ENCODE results near the gene OLAH. TPM values are rescaled to one million over a fixed set of nuclear protein-coding genes. Genes with fewer than 3 reads are reported as not detected.

Gene OLAH
- total and polyA plus RNA-seq, 4 donors = 0.25 to 0.42 TPM; not detected in 2

DNA sequence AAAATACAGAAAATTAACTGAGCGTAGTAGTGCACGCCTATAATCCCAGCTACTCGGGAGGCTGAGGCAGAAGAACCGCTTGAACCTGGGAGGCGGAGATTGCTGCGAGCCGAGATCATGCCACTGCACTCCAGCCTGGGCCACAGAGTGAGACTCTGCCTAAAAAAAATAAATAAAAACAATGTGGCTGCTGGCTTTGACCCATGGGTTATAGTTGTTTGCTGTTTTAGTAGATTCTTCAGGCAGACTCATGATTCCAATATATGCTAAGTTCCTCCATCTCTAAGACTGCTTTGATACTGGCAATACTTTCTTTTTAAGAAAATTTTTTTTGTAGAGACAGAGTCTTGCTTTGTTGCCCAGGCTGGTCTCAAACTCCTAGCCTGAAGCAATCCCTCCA lies 8.4 kb downstream of the OLAH start:
- Histone ChIP-seq H3K4me1 (ENCODE audit: control insufficient read depth in 4 of 4, insufficient read depth in 4 of 4, low read length in 3 of 4) (no peaks in the 10 kb centered on the region), H3K27me3 (ENCODE audit: control insufficient read depth in 4 of 4, insufficient read depth in 4 of 4, low read length in 3 of 4) (no peaks in the 10 kb centered on the region), H3K9ac (ENCODE audit: low read depth in 1 of 2, low read length in 2 of 2) (no peak overlapping the region), H3K4me3 (ENCODE audit: low read depth in 1 of 3, low read length in 3 of 3) (no peak overlapping the region), H3K36me3 (ENCODE audit: control insufficient read depth in 4 of 4, insufficient read depth in 3 of 4, low read depth in 1 of 4, low read length in 3 of 4) (no peaks in the 10 kb centered on the region), H3K27ac (ENCODE audit: low read depth in 1 of 2, low read length in 2 of 2) (no peak overlapping the region), H3K9me3 (ENCODE audit: control insufficient read depth in 4 of 4, low read length in 3 of 4) (no peaks in the 10 kb centered on the region)
- WGBS = 93% methylated on average over 7 of the region's 7 CpGs
- DNase-seq (ENCODE audit: low spot score) = no peak
- TF ChIP-seq EGR1 (IDR thresholded peaks at IDR 0.05; ENCODE audit: low read depth in 2 of 2) (no peak), RAD21 (IDR thresholded peaks at IDR 0.05) (no peak), GABPA (IDR thresholded peaks at IDR 0.05 in 1 of 2, conservative IDR thresholded peaks at IDR 0.05 in 1 of 2) (no peak), FOXA1 (IDR thresholded peaks at IDR 0.05) (no peak), JUND (IDR thresholded peaks at IDR 0.05) (no peak), NR2F2 (IDR thresholded peaks at IDR 0.05) (no peak), RXRA (IDR thresholded peaks at IDR 0.05) (no peak), SP1 (IDR thresholded peaks at IDR 0.05) (no peak), HNF4A (conservative IDR thresholded peaks at IDR 0.05) (no peak), TAF1 (conservative IDR thresholded peaks at IDR 0.05) (no peak), YY1 (IDR thresholded peaks at IDR 0.05) (no peak), FOXA2 (IDR thresholded peaks at IDR 0.05) (no peak), HNF4G (IDR thresholded peaks at IDR 0.05) (no peak)
- TF ChIP-seq, protein P1, sequence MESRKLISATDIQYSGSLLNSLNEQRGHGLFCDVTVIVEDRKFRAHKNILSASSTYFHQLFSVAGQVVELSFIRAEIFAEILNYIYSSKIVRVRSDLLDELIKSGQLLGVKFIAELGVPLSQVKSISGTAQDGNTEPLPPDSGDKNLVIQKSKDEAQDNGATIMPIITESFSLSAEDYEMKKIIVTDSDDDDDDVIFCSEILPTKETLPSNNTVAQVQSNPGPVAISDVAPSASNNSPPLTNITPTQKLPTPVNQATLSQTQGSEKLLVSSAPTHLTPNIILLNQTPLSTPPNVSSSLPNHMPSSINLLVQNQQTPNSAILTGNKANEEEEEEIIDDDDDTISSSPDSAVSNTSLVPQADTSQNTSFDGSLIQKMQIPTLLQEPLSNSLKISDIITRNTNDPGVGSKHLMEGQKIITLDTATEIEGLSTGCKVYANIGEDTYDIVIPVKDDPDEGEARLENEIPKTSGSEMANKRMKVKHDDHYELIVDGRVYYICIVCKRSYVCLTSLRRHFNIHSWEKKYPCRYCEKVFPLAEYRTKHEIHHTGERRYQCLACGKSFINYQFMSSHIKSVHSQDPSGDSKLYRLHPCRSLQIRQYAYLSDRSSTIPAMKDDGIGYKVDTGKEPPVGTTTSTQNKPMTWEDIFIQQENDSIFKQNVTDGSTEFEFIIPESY (IDR thresholded peaks at IDR 0.05) = no peak
- TF ChIP-seq, protein P2, sequence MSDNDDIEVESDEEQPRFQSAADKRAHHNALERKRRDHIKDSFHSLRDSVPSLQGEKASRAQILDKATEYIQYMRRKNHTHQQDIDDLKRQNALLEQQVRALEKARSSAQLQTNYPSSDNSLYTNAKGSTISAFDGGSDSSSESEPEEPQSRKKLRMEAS (IDR thresholded peaks at IDR 0.05) = no peak
- TF ChIP-seq, protein P3, sequence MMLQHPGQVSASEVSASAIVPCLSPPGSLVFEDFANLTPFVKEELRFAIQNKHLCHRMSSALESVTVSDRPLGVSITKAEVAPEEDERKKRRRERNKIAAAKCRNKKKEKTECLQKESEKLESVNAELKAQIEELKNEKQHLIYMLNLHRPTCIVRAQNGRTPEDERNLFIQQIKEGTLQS (IDR thresholded peaks at IDR 0.05) = no peak
- TF ChIP-seq, protein P4, sequence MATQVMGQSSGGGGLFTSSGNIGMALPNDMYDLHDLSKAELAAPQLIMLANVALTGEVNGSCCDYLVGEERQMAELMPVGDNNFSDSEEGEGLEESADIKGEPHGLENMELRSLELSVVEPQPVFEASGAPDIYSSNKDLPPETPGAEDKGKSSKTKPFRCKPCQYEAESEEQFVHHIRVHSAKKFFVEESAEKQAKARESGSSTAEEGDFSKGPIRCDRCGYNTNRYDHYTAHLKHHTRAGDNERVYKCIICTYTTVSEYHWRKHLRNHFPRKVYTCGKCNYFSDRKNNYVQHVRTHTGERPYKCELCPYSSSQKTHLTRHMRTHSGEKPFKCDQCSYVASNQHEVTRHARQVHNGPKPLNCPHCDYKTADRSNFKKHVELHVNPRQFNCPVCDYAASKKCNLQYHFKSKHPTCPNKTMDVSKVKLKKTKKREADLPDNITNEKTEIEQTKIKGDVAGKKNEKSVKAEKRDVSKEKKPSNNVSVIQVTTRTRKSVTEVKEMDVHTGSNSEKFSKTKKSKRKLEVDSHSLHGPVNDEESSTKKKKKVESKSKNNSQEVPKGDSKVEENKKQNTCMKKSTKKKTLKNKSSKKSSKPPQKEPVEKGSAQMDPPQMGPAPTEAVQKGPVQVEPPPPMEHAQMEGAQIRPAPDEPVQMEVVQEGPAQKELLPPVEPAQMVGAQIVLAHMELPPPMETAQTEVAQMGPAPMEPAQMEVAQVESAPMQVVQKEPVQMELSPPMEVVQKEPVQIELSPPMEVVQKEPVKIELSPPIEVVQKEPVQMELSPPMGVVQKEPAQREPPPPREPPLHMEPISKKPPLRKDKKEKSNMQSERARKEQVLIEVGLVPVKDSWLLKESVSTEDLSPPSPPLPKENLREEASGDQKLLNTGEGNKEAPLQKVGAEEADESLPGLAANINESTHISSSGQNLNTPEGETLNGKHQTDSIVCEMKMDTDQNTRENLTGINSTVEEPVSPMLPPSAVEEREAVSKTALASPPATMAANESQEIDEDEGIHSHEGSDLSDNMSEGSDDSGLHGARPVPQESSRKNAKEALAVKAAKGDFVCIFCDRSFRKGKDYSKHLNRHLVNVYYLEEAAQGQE (IDR thresholded peaks at IDR 0.05) = no peak

DNA sequence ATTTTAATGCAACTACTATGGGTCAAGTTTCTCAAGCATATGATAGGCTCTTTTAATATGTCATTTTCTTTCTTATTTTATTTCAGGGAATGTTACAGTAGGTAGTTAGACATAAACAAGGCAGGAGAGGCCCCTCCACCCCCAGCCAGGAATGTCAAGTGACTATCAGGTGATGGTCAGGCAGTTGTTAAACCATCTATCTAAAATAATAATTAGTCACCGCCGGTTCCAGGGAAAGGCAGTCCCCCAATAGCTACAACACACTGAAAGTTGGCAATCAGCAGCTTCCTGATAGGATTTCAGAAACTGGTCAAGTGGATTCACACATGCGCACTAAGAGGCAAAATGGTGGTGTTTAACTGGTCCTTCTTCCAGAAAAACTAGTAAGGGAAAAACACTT lies 9.3 kb downstream of the OLAH start:
- H3K9ac ChIP-seq (ENCODE audit: low read depth in 1 of 2, low read length in 2 of 2) = no peak overlapping the region
- H3K36me3 ChIP-seq (ENCODE audit: control insufficient read depth in 4 of 4, insufficient read depth in 3 of 4, low read depth in 1 of 4, low read length in 3 of 4) = no peaks in the 10 kb centered on the region
- H3K4me3 ChIP-seq (ENCODE audit: low read depth in 1 of 3, low read length in 3 of 3) = no peak overlapping the region
- H3K27ac ChIP-seq (ENCODE audit: low read depth in 1 of 2, low read length in 2 of 2) = no peak overlapping the region
- WGBS = 95% methylated on average over 3 of the region's 3 CpGs
- no peaks in the 10 kb centered on the region for H3K27me3 ChIP-seq (ENCODE audit: control insufficient read depth in 4 of 4, insufficient read depth in 4 of 4, low read length in 3 of 4)
- H3K9me3 ChIP-seq (ENCODE audit: control insufficient read depth in 4 of 4, low read length in 3 of 4) = no peaks in the 10 kb centered on the region
- no peaks in the 10 kb centered on the region for H3K4me1 ChIP-seq (ENCODE audit: control insufficient read depth in 4 of 4, insufficient read depth in 4 of 4, low read length in 3 of 4)
- DNase-seq (ENCODE audit: low spot score) = no peak
- TF ChIP-seq, protein P4 (IDR thresholded peaks at IDR 0.05) = no peak
- TF ChIP-seq FOXA2 (IDR thresholded peaks at IDR 0.05) (no peak), HNF4A (conservative IDR thresholded peaks at IDR 0.05) (no peak), RAD21 (IDR thresholded peaks at IDR 0.05) (no peak), TAF1 (conservative IDR thresholded peaks at IDR 0.05) (no peak), RXRA (IDR thresholded peaks at IDR 0.05) (no peak), JUND (IDR thresholded peaks at IDR 0.05) (no peak), YY1 (IDR thresholded peaks at IDR 0.05) (no peak), NR2F2 (IDR thresholded peaks at IDR 0.05) (no peak)
- TF ChIP-seq, protein P5, sequence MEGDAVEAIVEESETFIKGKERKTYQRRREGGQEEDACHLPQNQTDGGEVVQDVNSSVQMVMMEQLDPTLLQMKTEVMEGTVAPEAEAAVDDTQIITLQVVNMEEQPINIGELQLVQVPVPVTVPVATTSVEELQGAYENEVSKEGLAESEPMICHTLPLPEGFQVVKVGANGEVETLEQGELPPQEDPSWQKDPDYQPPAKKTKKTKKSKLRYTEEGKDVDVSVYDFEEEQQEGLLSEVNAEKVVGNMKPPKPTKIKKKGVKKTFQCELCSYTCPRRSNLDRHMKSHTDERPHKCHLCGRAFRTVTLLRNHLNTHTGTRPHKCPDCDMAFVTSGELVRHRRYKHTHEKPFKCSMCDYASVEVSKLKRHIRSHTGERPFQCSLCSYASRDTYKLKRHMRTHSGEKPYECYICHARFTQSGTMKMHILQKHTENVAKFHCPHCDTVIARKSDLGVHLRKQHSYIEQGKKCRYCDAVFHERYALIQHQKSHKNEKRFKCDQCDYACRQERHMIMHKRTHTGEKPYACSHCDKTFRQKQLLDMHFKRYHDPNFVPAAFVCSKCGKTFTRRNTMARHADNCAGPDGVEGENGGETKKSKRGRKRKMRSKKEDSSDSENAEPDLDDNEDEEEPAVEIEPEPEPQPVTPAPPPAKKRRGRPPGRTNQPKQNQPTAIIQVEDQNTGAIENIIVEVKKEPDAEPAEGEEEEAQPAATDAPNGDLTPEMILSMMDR (IDR thresholded peaks at IDR 0.05; ENCODE audit: low read depth, low read length, missing input control) = no peak
- TF ChIP-seq, protein P1 (IDR thresholded peaks at IDR 0.05) = no peak
- TF ChIP-seq, protein P2 (IDR thresholded peaks at IDR 0.05) = no peak
